OCI-LY3 (cell line): ENCODE data around the gene CPA2.

Experiments used
- H2AFZ ChIP-seq: fragments of 200-600, 300-600 bp; shearing (Covaris generic); 2 replicates; pipeline ENCODE4 v1.6.0; 2014; ENCODE audit warnings: antibody characterized with exemption, low read depth, low read length
- H3K27ac ChIP-seq: fragments of 200-600, 300-600 bp; sonication (generic); 2 replicates; pipeline ENCODE4 v1.5.1; 2014; ENCODE audit warnings: mild to moderate bottlenecking, low read length, moderate library complexity, mixed read lengths
- H3K27me3 ChIP-seq: fragments of 200-600, 300-600 bp; sonication (generic); 2 replicates; pipeline ENCODE4 v1.6.1; 2014; ENCODE audit warnings: low read depth, low read length, mixed read lengths
- H3K36me3 ChIP-seq: fragments of 200-600, 300-600 bp; sonication (generic); replicated peaks from 2 replicates; pipeline ENCODE3; 2014; ENCODE audit warnings: low read depth, low read length, mixed read lengths
- H3K4me1 ChIP-seq: fragments of 300-600, 200-600 bp; sonication (generic); 2 replicates; pipeline ENCODE4 v1.6.1; 2014; ENCODE audit warnings: low read length, mixed read lengths
- H3K4me2 ChIP-seq: fragments of 200-600, 300-600 bp; sonication (generic); 2 replicates; pipeline ENCODE4 v1.6.1; 2014; ENCODE audit warnings: low read length, mixed read lengths
- H3K4me3 ChIP-seq: fragments of 300-600, 200-600 bp; sonication (generic); 2 replicates; pipeline ENCODE4 v1.5.1; 2014; ENCODE audit warnings: antibody characterized with exemption, mild to moderate bottlenecking, low read length, moderate library complexity
- H3K79me2 ChIP-seq: fragments of 300-600, 200-600 bp; shearing (Covaris generic); 2 replicates; pipeline ENCODE4 v1.6.1; 2014; ENCODE audit warnings: mild to moderate bottlenecking, low read length, mixed read lengths
- H3K9ac ChIP-seq: fragments of 300-600, 200-600 bp; shearing (Covaris generic); 2 replicates; pipeline ENCODE4 v1.6.0; 2014; ENCODE audit warnings: mild to moderate bottlenecking, low read length, moderate library complexity
- H3K9me3 ChIP-seq: fragments of 200-600, 300-600 bp; shearing (Covaris generic); 2 replicates; pipeline ENCODE4 v1.6.1; 2014; ENCODE audit warnings: low read length, mixed read lengths; ENCODE audit not compliant: insufficient read depth
- H4K20me1 ChIP-seq: fragments of 200-600, 300-600 bp; sonication (generic); 2 replicates; pipeline ENCODE4 v1.6.1; 2016; ENCODE audit warnings: low read length, mixed read lengths; ENCODE audit not compliant: insufficient read depth
- EZH2phosphoT487 ChIP-seq: fragments of 200-600 bp; shearing (Covaris generic); IDR thresholded peaks from 2 replicates; pipeline ENCODE4 v1.6.1; 2018; ENCODE audit warnings: antibody characterized with exemption, mixed run types, low read depth
- TF ChIP-seq, protein P1 (sequence below): fragments of 200-600, 300-600 bp; sonication (generic); IDR thresholded peaks from 2 replicates; pipeline ENCODE4 v1.5.1; 2014; ENCODE audit warnings: antibody characterized with exemption, low read length, low read depth

The CPA2 gene

DNA sequence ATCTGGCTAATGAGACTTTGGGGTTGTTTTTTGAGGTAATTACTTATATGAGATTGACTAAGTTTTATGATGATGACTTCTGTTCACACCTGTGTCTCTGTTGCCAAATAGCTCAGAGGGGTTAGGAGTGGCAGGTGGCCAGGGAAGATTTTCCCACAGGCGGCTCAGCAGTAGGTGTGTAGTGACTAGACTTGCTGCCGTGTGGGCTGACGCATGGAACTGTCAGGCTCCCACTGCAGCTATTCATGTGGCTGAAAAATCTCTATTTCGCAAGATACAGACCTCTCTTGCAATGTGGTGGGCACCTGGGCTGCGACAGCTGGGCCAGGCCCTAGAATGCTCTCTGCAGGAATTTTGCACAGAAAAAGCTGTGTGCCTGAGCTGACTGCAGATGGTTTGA is 27.7 kb downstream of the CPA2 start:
- no peak overlapping the region for H3K4me3 ChIP-seq
- H3K4me1 ChIP-seq = peaks cover 23% of the 10 kb centered on the region
- H3K27me3 ChIP-seq = peaks cover 7% of the 10 kb centered on the region
- peak overlapping the region; percentile 62 for H3K4me2 ChIP-seq
- no peak overlapping the region for H3K9ac ChIP-seq
- H3K9me3 ChIP-seq = no peaks in the 10 kb centered on the region
- TF ChIP-seq EZH2phosphoT487 = no peak
- TF ChIP-seq, protein P1, sequence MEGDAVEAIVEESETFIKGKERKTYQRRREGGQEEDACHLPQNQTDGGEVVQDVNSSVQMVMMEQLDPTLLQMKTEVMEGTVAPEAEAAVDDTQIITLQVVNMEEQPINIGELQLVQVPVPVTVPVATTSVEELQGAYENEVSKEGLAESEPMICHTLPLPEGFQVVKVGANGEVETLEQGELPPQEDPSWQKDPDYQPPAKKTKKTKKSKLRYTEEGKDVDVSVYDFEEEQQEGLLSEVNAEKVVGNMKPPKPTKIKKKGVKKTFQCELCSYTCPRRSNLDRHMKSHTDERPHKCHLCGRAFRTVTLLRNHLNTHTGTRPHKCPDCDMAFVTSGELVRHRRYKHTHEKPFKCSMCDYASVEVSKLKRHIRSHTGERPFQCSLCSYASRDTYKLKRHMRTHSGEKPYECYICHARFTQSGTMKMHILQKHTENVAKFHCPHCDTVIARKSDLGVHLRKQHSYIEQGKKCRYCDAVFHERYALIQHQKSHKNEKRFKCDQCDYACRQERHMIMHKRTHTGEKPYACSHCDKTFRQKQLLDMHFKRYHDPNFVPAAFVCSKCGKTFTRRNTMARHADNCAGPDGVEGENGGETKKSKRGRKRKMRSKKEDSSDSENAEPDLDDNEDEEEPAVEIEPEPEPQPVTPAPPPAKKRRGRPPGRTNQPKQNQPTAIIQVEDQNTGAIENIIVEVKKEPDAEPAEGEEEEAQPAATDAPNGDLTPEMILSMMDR = no peak
- no peak overlapping the region for H3K27ac ChIP-seq
- no peak overlapping the region for H2AFZ ChIP-seq
- H3K79me2 ChIP-seq = no peaks in the 10 kb centered on the region
- no peaks in the 10 kb centered on the region for H3K36me3 ChIP-seq
- no peaks in the 10 kb centered on the region for H4K20me1 ChIP-seq

DNA sequence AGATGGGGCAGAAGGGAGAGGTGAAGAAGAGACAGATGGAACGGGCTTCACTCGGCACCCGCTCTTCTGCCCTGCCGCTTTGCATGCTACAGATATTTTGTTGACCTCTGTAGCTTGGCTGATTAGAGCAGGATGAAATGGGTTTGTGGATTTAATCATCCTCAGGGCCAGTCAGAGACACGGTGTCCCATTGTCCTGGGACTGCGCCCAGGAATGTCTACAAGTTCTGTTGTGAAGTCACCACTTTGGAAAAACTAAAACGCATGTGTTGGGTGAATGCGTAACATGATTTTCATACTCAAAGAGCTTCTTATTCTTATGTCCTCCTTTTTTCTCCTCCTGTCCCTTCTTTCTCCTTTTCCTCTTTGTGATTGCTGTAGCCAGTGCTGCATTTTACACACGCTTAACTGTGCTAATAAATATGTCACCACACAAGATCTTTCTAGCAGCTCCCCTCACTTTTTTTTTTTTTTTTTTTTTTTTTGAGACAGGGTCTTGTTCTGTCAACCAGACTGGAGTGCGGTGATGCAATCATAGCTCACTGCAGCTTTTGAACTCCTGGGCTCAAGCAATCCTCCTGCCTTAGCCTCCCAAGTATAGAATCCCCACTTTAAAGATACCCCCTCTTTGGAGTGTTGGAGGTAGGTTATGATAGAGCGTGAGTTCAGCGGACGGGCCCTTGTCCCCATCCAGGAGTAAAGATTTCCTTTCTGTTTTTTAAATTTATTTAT is 29.7 kb downstream of the CPA2 start:
- H3K27ac ChIP-seq = no peak overlapping the region
- no peak overlapping the region for H2AFZ ChIP-seq
- H3K27me3 ChIP-seq = peaks cover 16% of the 10 kb centered on the region
- H3K36me3 ChIP-seq = no peaks in the 10 kb centered on the region
- H3K4me3 ChIP-seq = no peak overlapping the region
- H3K4me2 ChIP-seq = no peak overlapping the region
- no peak overlapping the region for H3K9ac ChIP-seq
- no peaks in the 10 kb centered on the region for H3K9me3 ChIP-seq
- H4K20me1 ChIP-seq = no peaks in the 10 kb centered on the region
- no peaks in the 10 kb centered on the region for H3K79me2 ChIP-seq
- TF ChIP-seq, protein P1 = no peak
- no peak for TF ChIP-seq EZH2phosphoT487
- peaks cover 23% of the 10 kb centered on the region for H3K4me1 ChIP-seq

DNA sequence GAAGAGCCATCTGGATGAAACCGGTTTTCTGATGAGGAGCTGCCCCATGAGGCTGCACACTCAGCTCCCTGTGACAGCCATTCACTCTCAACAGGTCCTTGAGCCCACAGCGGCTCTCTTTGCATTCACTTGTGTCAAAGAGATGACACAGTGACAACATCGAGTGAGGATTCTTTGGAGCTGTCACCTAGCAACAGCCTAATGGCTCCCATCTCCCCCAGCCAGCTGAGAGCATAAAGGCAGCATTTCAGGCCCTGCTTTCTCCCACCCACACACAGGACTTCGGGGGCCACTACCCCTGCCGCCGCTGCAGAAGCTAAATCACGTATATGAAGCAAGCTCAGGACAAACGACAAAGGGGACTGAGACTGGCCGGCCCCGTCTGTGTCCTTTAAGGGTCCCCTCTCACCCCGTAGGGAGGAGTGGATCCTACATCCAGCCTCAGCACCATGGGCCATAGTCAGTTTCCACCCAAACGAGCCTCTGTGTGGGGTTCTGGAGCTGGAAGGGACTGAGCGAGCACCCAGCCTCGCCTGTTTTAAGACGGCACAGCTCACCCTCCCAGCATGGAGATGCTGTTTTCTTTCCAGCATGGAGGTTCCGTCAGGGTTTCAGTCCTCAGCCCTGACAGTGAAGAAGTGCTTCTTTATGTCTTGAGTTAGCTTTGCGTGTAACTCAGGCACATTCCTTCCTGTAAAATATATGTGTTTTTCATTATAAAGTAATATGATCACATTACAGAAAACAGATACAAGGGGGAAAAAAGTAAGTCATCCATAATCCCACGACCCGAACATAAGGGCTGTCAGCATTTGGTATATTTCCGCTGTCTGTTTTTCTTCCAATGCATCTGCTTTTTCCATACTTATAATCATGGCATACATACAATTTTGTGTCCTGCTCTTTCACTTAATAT is 31.2 kb downstream of the CPA2 start:
- no peak for TF ChIP-seq EZH2phosphoT487
- TF ChIP-seq, protein P1 = no peak
- peaks cover 21% of the 10 kb centered on the region for H3K27me3 ChIP-seq
- H3K36me3 ChIP-seq = no peaks in the 10 kb centered on the region
- H3K4me2 ChIP-seq = no peak overlapping the region
- no peaks in the 10 kb centered on the region for H4K20me1 ChIP-seq
- H3K9me3 ChIP-seq = no peaks in the 10 kb centered on the region
- H2AFZ ChIP-seq = no peak overlapping the region
- H3K4me1 ChIP-seq = peaks cover 18% of the 10 kb centered on the region
- no peaks in the 10 kb centered on the region for H3K79me2 ChIP-seq
- H3K9ac ChIP-seq = no peak overlapping the region
- no peak overlapping the region for H3K27ac ChIP-seq
- no peak overlapping the region for H3K4me3 ChIP-seq

DNA sequence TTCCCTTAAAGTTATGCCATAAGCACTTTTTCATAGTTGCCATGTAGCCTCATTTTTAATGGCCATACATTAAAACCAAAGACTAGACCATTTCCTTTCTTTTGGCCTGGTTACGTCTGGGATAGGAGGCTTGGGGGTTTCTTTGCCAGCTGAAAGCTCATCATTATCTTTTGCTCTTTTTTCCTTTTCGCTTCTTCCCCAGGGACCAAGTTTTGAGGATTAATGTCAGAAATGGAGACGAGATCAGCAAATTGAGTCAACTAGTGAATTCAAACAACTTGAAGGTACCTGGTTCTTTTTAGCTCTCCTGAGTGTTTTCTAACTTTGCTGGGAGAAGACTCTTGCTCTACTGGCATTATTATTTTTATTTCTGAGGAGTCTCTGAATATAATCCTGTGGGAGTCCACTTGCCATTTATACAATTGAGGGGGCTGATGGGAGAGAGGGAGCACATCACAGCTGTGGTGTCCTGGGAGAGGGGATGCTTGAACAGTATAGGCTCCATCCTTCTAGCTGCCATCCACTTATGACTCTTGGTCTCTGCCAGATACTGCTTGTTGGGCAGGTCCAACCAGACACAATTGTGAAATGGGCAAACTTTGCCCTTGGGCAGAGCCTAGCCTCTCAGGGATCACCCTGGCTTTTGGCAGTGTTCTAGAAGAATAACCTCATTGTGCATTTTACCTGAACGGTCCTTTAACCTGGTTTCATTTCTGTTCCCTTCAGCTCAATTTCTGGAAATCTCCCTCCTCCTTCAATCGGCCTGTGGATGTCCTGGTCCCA is 32.1 kb downstream of the CPA2 start:
- peaks cover 24% of the 10 kb centered on the region for H3K27me3 ChIP-seq
- H3K36me3 ChIP-seq = no peaks in the 10 kb centered on the region
- H3K4me2 ChIP-seq = no peak overlapping the region

More for the DNA sequence above, 32.1 kb downstream of the CPA2 start:
- no peak overlapping the region for H3K27ac ChIP-seq
- no peak overlapping the region for H2AFZ ChIP-seq
- no peak overlapping the region for H3K9ac ChIP-seq
- peaks cover 10% of the 10 kb centered on the region for H3K4me1 ChIP-seq
- no peaks in the 10 kb centered on the region for H3K79me2 ChIP-seq
- H3K9me3 ChIP-seq = no peaks in the 10 kb centered on the region
- H4K20me1 ChIP-seq = no peaks in the 10 kb centered on the region
- H3K4me3 ChIP-seq = no peak overlapping the region
- TF ChIP-seq EZH2phosphoT487 = no peak
- TF ChIP-seq, protein P1 = no peak
